HCT116 (cell line): Measurements from ENCODE around the gene DNM2. TPM values are rescaled to one million over a fixed set of nuclear protein-coding genes. Genes with fewer than 3 reads are reported as not detected.

Experiments used
- ATAC-seq: fragments of 200-7000 bp; cut with Tn5 transposase; 2 replicates; pipeline ENCODE4 v1.9.1; 2020; ENCODE audit warnings: mild to moderate bottlenecking, moderate library complexity
- BruUV-seq: library from RNA; stranded (reverse); fragments of 400-500 nt; replicated peaks from 2 replicates; lab custom pipeline; 2021; lab: Mats Ljungman, UMichigan
- CTCF ChIA-PET: fragments of 300-600 bp; sonication (Branson Sonifier 250); formaldehyde crosslinking; loops from one replicate; lab custom pipeline; 2021; ENCODE audit warnings: antibody characterized with exemption; lab: Charles Lee
- POLR2A ChIA-PET: fragments of 300-600, 350-600 bp; sonication (Branson Sonifier 250); formaldehyde crosslinking; loops from one replicate; lab custom pipeline; 2021; ENCODE audit warnings: antibody characterized with exemption; lab: Charles Lee
- RAD21 ChIA-PET, 2 experiments: fragments of 300-600 bp; sonication (Branson Sonifier 250); formaldehyde crosslinking; loops; one replicate each; lab custom pipeline; 2023; ENCODE audit warnings: low total read pairs in 2 of 2; ENCODE audit not compliant: uncharacterized antibody in 2 of 2, unreplicated experiment in 2 of 2, low non-redundant PET in 1 of 2; lab: Charles Lee
- DNase-seq: peaks from one replicate; pipeline ENCODE4 v3.0.0-alpha.2; 2010; ENCODE audit warnings: low read depth, low spot score
- H2AFZ ChIP-seq: fragments of 200-600 bp; shearing (Covaris generic), sonication (generic); 2 replicates; pipeline ENCODE4 v1.6.1; 2017; ENCODE audit warnings: low read depth, mixed run types, mixed read lengths, antibody characterized with exemption, low read length; ENCODE audit not compliant: poor library complexity, severe bottlenecking
- H3K27ac ChIP-seq: 2 replicates; pipeline ENCODE4 v1.5.1; 2012; ENCODE audit warnings: low read depth, low read length
- H3K27me3 ChIP-seq: fragments of 200-600 bp; sonication (generic); 2 replicates; pipeline ENCODE4 v1.6.1; 2016; ENCODE audit warnings: mixed run types, low read length, mixed read lengths; ENCODE audit not compliant: insufficient read depth
- H3K36me3 ChIP-seq, 2 experiments: fragments of 200-500 bp in 1 of 2; fragments of 200-600 bp in 1 of 2; sonication (Bioruptor generic) in 1 of 2; sonication (generic) in 1 of 2; 2 replicates each; pipeline versions ENCODE4 v1.5.1 to v1.6.1; 2014 to 2016; ENCODE audit warnings: low read length in 2 of 2, inconsistent platforms in 1 of 2, mixed read lengths in 1 of 2, mixed run types in 1 of 2; ENCODE audit not compliant: insufficient read depth in 2 of 2, control insufficient read depth in 1 of 2
- H3K4me1 ChIP-seq, 2 experiments: fragments of 200-600 bp in 1 of 2; sonication (generic) in 1 of 2; 2 replicates each; pipeline versions ENCODE4 v1.5.1 to v1.6.1; 2012 to 2017; ENCODE audit warnings: low read length in 2 of 2, inconsistent platforms in 1 of 2, mild to moderate bottlenecking in 1 of 2, mixed read lengths in 1 of 2, mixed run types in 1 of 2, moderate library complexity in 1 of 2; ENCODE audit not compliant: insufficient read depth in 2 of 2, control insufficient read depth in 1 of 2
- H3K4me2 ChIP-seq: fragments of 200-600 bp; sonication (generic); 2 replicates; pipeline ENCODE4 v1.6.1; 2017; ENCODE audit warnings: mixed run types, low read length, mixed read lengths
- H3K4me3 ChIP-seq, 2 experiments: fragments of 200-600 bp in 1 of 2; sonication (generic) in 1 of 2; replicated peaks in 1 of 2; 2 replicates each; pipeline ENCODE4 v1.5.1; 2011 to 2016; ENCODE audit warnings: low read length in 2 of 2, control low read depth in 1 of 2, low read depth in 1 of 2, mild to moderate bottlenecking in 1 of 2, mixed read lengths in 1 of 2, mixed run types in 1 of 2
- H3K79me2 ChIP-seq: fragments of 200-600 bp; sonication (generic); 2 replicates; pipeline ENCODE4 v1.6.1; 2017; ENCODE audit warnings: mild to moderate bottlenecking, mixed run types, low read length, moderate library complexity, mixed read lengths; ENCODE audit not compliant: insufficient read depth
- H3K9ac ChIP-seq: fragments of 200-600 bp; sonication (generic); 2 replicates; pipeline ENCODE4 v1.6.1; 2016; ENCODE audit warnings: low read length, mixed read lengths
- H3K9me2 ChIP-seq: fragments of 200-600 bp; sonication (generic), shearing (Covaris generic); 2 replicates; pipeline ENCODE4 v1.6.1; 2017; ENCODE audit warnings: mixed run types, mild to moderate bottlenecking, moderate library complexity; ENCODE audit not compliant: insufficient read depth
- H3K9me3 ChIP-seq, 2 experiments: fragments of 200-500 bp in 1 of 2; fragments of 200-600 bp in 1 of 2; sonication (Bioruptor generic) in 1 of 2; sonication (generic) in 1 of 2; 2 replicates each; pipeline ENCODE4 v1.6.1; 2014 to 2017; ENCODE audit warnings: low read length in 2 of 2, mixed read lengths in 2 of 2, inconsistent platforms in 1 of 2, low read depth in 1 of 2, mild to moderate bottlenecking in 1 of 2, mixed run types in 1 of 2, moderate library complexity in 1 of 2; ENCODE audit not compliant: control insufficient read depth in 1 of 2, insufficient read depth in 1 of 2
- H4K20me1 ChIP-seq: fragments of 200-600 bp; sonication (generic), shearing (Covaris generic); 2 replicates; pipeline ENCODE4 v1.6.1; 2017; ENCODE audit warnings: mixed run types, mild to moderate bottlenecking, moderate library complexity; ENCODE audit not compliant: insufficient read depth
- ELF1 ChIP-seq: IDR thresholded peaks from 2 replicates; pipeline ENCODE4 v1.6.1; 2012; ENCODE audit warnings: low read depth, borderline replicate concordance
- FOSL1 ChIP-seq: IDR thresholded peaks from 2 replicates; pipeline ENCODE4 v1.6.1; 2012; ENCODE audit warnings: low read depth
- POLR2A ChIP-seq: IDR thresholded peaks from 2 replicates; pipeline ENCODE4 v1.7.0; 2011; ENCODE audit warnings: borderline replicate concordance; ENCODE audit not compliant: insufficient read depth, insufficient read length; ENCODE audit errors: extremely low read depth
- RAD21 ChIP-seq: IDR thresholded peaks from 2 replicates; pipeline ENCODE4 v1.6.1; 2012; ENCODE audit warnings: low read depth, mild to moderate bottlenecking
- REST ChIP-seq: IDR thresholded peaks from 2 replicates; pipeline ENCODE4 v1.6.1; 2012; ENCODE audit warnings: low read depth
- SIN3A ChIP-seq: IDR thresholded peaks from 2 replicates; pipeline ENCODE4 v1.6.1; 2012; ENCODE audit warnings: low read depth
- SP1 ChIP-seq: IDR thresholded peaks from 2 replicates; pipeline ENCODE4 v1.6.1; 2012; ENCODE audit warnings: low read depth
- YY1 ChIP-seq: IDR thresholded peaks from 2 replicates; pipeline ENCODE4 v1.6.1; 2011; ENCODE audit warnings: low read length, low read depth, moderate library complexity, mild to moderate bottlenecking; ENCODE audit not compliant: insufficient replicate concordance; ENCODE audit errors: extremely low read depth
- ZFX ChIP-seq: fragments of 450-650 bp; IDR thresholded peaks from 2 replicates; pipeline ENCODE4 v1.6.1; 2017
- ZNF274 ChIP-seq: fragments of 200-500 bp; sonication (Bioruptor generic); IDR thresholded peaks from 2 replicates; pipeline ENCODE4 v1.6.1; 2014; ENCODE audit warnings: mild to moderate bottlenecking, low read depth, low read length, inconsistent platforms
- intact Hi-C: fragments of 100-400 bp; cut with micrococcal nuclease; formaldehyde crosslinking; loops from 2 replicates; pipeline ENCODE4 v1.10.0; 2022
- total RNA-seq: library from RNA; stranded (reverse); gene quantifications from one replicate; pipeline ENCODE4 v1.2.1, GENCODE V29; 2021; ENCODE audit not compliant: unreplicated experiment
- TF ChIP-seq, protein P1 (sequence below): IDR thresholded peaks from 2 replicates; pipeline ENCODE4 v1.6.1; 2012

DNM2 gene
- total RNA-seq, 1 experiment from 2014 or later: 183 TPM

- no peaks in the 10 kb centered on the region for H3K9me3 ChIP-seq
- H3K4me1 ChIP-seq: peaks cover 48 to 58% of the 10 kb centered on the region in 2 experiments
- POLR2A ChIA-PET: no interaction called here
- H3K9me2 ChIP-seq: no peaks in the 10 kb centered on the region
- no peak overlapping the region for H3K9ac ChIP-seq
- no peak overlapping the region for H3K4me2 ChIP-seq
- CTCF ChIA-PET: no interaction called here
- no peak overlapping the region for H3K4me3 ChIP-seq
- BruUV-seq: no TSS peak
- H2AFZ ChIP-seq: no peak overlapping the region
- TF ChIP-seq, protein P1, sequence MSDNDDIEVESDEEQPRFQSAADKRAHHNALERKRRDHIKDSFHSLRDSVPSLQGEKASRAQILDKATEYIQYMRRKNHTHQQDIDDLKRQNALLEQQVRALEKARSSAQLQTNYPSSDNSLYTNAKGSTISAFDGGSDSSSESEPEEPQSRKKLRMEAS: no peak
- TF ChIP-seq YY1 (no peak), RAD21 (no peak), SIN3A (no peak), ELF1 (no peak), REST (no peak), FOSL1 (no peak), SP1 (no peak), POLR2A (no peak), ZNF274 (no peak), ZFX (no peak)
- TF ChIP-seq, all 23 proteins: peak for 0
- peak overlapping the region; percentile 20; the same call in 1 of the 2 replicates for H3K27ac ChIP-seq
- H3K27me3 ChIP-seq: no peaks in the 10 kb centered on the region
- no peak for ATAC-seq
- RAD21 ChIA-PET: no interaction called here
- peaks cover 54% of the 10 kb centered on the region for H3K79me2 ChIP-seq
- intact Hi-C loops: no loop called here
- no peak for DNase-seq
- no peaks in the 10 kb centered on the region for H4K20me1 ChIP-seq
- H3K36me3 ChIP-seq: peaks cover 5 to 8% of the 10 kb centered on the region in 2 experiments; a peak in 3 of 4 replicates
These were observed 45.5 kb downstream of the DNM2 start for GRCh38 chr19:10763411-10763810.
